ENCODE results near the gene PGPEP1. TPM values are rescaled to one million over a fixed set of nuclear protein-coding genes. Genes with fewer than 3 reads are reported as not detected.

The PGPEP1 gene
- total and polyA plus RNA-seq, 10 of the 15 experiments (the other 5 are each of a cell fraction or from before 2014, with no cell fraction given) = 13.8 to 39.4 (median 17.0) TPM

- TF ChIP-seq PML (IDR thresholded peaks at IDR 0.05; ENCODE audit: low read length) (peak; percentile 79; the same call in 1 of the 2 replicates), EED (IDR thresholded peaks at IDR 0.05; ENCODE audit: low read depth) (no peak), E4F1 (IDR thresholded peaks at IDR 0.05; ENCODE audit: borderline replicate concordance, partially characterized antibody) (peak; percentile 98), ZNF217 (IDR thresholded peaks at IDR 0.05) (peak; percentile 21; the same call in 1 of the 2 replicates), TAF1 (IDR thresholded peaks at IDR 0.05; ENCODE audit: borderline replicate concordance, low read depth, low read length) (no peak; the same call in 1 of the 2 replicates), MEF2B (IDR thresholded peaks at IDR 0.05; ENCODE audit: partially characterized antibody, poor library complexity, severe bottlenecking) (no peak), IRF4 (IDR thresholded peaks at IDR 0.05; ENCODE audit: low read depth, low read length) (0 out of 2 replicates have a peak, but pooled peaks have one; percentile 50), ZNF384 (IDR thresholded peaks at IDR 0.05; ENCODE audit: borderline replicate concordance, low read depth, low read length) (no peak), SP1 (IDR thresholded peaks at IDR 0.05; ENCODE audit: low read depth, low read length) (peak; percentile 94), SUPT20H (IDR thresholded peaks at IDR 0.05; ENCODE audit: borderline replicate concordance, control insufficient read depth, low read depth, low read length) (no peak), MYB (IDR thresholded peaks at IDR 0.05; ENCODE audit: borderline replicate concordance, low read depth, low read length) (no peak), RFX5 (IDR thresholded peaks at IDR 0.05; ENCODE audit: low read depth, low read length) (no peak), EZH2 (IDR thresholded peaks at IDR 0.05; ENCODE audit: borderline replicate concordance, control insufficient read depth, low read depth, low read length) (no peak), SUZ12 (IDR thresholded peaks at IDR 0.05; ENCODE audit: unreplicated experiment) (no peak), POU2F2 (IDR thresholded peaks at IDR 0.05; ENCODE audit: borderline replicate concordance, low read depth, low read length) (peak; percentile 53; the same call in 2 of the 3 replicates), TCF7 (IDR thresholded peaks at IDR 0.05; ENCODE audit: borderline replicate concordance) (no peak), RCOR1 (conservative IDR thresholded peaks at IDR 0.05; ENCODE audit: low read depth, low read length) (no peak), E2F8 (IDR thresholded peaks at IDR 0.05; ENCODE audit: low read depth, partially characterized antibody) (no peak), BMI1 (IDR thresholded peaks at IDR 0.05; ENCODE audit: borderline replicate concordance) (no peak), EP300 (IDR thresholded peaks at IDR 0.05; ENCODE audit: borderline replicate concordance in 1 of 2, control insufficient read depth in 1 of 2, low read depth in 2 of 2, low read length in 2 of 2) (0 out of 4 replicates have a peak, but pooled peaks of 1 of the 2 experiments have one; percentile 5), HDAC2 (IDR thresholded peaks at IDR 0.05) (no peak), YY1 (IDR thresholded peaks at IDR 0.05; ENCODE audit: low read depth, low read length) (peak; percentile 60), ATF3 (IDR thresholded peaks at IDR 0.05; ENCODE audit: borderline replicate concordance, extremely low read depth, low read depth, low read length) (peak; percentile 39; the same call in 1 of the 2 replicates), DPF2 (IDR thresholded peaks at IDR 0.05) (peak; percentile 93), RUNX3 (IDR thresholded peaks at IDR 0.05; ENCODE audit: low read length) (0 out of 2 replicates have a peak, but pooled peaks have one; percentile 52)
Measured at GRCh38 chr19:18322759-18323460, 17.5 kb upstream of the PGPEP1 start, which contains the start of gene LSM4 (continued).
